WTC11 (cell line): ENCODE results near the gene SLC31A2.

Experiments used
- AFF4 ChIP-seq: sonication (generic); formaldehyde crosslinking; IDR thresholded peaks from 2 replicates; pipeline ENCODE4 v1.8.1; 2023; ENCODE audit warnings: mild to moderate bottlenecking, missing genetic modification reagents, borderline replicate concordance
- CTCF ChIP-seq: fragments of 200-600 bp; IDR thresholded peaks from 2 replicates; pipeline ENCODE4 v1.8.0; 2022; ENCODE audit warnings: antibody characterized with exemption
- ELF4 ChIP-seq: sonication (generic); formaldehyde crosslinking; IDR thresholded peaks from 2 replicates; pipeline ENCODE4 v1.8.1; 2022; ENCODE audit warnings: low read depth, mild to moderate bottlenecking, moderate library complexity, missing genetic modification reagents
- ZBTB21 ChIP-seq: sonication (generic); formaldehyde crosslinking; IDR thresholded peaks from 2 replicates; pipeline ENCODE4 v1.8.1; 2023; ENCODE audit warnings: mild to moderate bottlenecking, missing genetic modification reagents, borderline replicate concordance
- TF ChIP-seq, protein P1 (sequence below): sonication (generic); formaldehyde crosslinking; IDR thresholded peaks from 2 replicates; pipeline ENCODE4 v1.8.1; 2023; ENCODE audit warnings: mild to moderate bottlenecking, moderate library complexity, missing genetic modification reagents

DNA sequence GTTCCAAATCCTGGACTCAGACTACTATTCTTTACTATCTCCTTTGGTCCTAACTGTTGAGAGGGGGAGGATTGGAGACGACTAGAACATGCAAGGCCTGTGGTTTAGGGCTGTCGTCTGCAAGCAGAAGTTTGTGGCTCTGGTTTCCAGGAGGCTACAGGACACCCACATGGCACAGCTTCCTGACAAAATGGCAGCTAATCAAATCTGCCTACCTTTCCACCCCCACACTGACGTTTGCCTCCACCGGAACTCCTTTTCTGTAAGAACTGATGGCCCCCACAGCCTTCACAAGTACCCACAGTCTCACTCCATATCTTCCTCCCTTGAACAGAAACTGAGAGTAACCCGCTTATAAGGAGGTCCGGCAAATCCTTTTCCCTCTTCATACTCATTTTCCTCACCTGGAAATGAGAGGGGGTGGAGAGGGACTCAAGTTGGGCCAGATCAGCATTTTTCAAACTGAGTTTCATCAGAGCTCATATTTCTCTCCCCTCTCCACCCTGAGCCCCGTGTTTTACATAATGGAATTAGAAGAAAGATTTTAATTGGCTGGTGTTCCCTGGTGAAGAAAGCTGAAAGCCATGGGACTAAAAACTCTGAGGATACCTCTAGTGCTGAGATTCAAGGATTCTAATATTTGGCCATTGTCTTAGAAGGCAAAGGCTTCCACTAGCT is 5.2 kb downstream of the SLC31A2 start:
- TF ChIP-seq CTCF (no peak), ELF4 (no peak), AFF4 (CRISPR knock-in tag) (no peak), ZBTB21 (no peak)
- TF ChIP-seq, protein P1, sequence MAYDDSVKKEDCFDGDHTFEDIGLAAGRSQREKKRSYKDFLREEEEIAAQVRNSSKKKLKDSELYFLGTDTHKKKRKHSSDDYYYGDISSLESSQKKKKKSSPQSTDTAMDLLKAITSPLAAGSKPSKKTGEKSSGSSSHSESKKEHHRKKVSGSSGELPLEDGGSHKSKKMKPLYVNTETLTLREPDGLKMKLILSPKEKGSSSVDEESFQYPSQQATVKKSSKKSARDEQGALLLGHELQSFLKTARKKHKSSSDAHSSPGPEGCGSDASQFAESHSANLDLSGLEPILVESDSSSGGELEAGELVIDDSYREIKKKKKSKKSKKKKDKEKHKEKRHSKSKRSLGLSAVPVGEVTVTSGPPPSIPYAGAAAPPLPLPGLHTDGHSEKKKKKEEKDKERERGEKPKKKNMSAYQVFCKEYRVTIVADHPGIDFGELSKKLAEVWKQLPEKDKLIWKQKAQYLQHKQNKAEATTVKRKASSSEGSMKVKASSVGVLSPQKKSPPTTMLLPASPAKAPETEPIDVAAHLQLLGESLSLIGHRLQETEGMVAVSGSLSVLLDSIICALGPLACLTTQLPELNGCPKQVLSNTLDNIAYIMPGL (CRISPR knock-in tag) = no peak
